Activated effector memory CD4-positive, alpha-beta T cell treated with Interleukin-2 at 50 U/mL for 16 hours (primary cell): ENCODE measurements around the gene PLSCR5.

ENCODE experiments used
- DNase-seq: peaks from one replicate; pipeline ENCODE4 v3.0.0-alpha.2; 2020

Gene PLSCR5

DNA sequence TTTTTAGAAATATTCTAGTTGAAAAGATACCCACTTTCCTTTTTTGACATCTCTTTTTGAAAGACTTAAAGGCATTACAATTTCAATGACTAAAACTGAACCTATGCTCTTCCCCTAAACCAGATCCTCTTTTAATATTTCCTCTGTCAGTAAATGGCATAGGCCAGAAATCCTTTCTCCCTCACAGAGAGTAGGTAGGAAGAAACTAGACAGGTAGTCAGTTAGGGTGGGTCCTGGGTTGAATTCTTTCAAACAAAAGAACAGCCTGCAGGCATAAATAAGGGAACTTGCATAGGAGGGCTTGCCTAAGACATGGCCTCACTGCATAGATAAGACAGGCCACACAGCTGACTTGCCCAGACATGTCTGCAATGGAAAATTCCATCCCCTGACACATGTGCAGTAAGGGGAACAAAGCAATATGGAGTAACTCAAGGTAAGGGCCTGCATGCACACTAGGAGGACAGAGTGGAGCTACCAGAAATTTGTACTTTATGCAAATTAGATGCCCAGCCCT, 23.1 kb downstream of the PLSCR5 start:
- no peak for DNase-seq

GRCh38 chr3:146581080-146581601, 24.0 kb downstream of the PLSCR5 start:
- no peak for DNase-seq

DNA sequence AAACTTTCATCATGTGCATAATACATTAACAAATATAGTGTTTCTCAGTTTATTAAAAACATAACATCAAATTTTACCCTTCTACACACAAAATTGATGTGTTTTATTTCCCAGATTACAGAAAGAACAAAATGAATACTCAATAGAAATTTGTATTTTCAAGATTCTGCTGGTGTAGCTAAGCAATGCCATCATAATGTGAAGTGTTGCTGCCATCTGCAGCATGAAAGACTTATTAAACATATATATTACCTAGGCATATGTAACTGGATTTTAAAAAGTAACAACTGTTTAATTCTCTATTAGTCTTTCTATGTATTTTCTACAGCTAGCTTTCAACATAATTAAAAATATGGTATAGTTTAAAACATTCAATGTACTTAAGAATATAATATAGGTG, 27.5 kb downstream of the PLSCR5 start:
- no peak for DNase-seq

- DNase-seq, result no peak
Observed at GRCh38 chr3:146575636-146576035, 29.5 kb downstream of the PLSCR5 start.

GRCh38 chr3:146574173-146574572, 31.0 kb downstream of the PLSCR5 start:
- no peak for DNase-seq

- no peak for DNase-seq
Observed at GRCh38 chr3:146569314-146569713, 35.8 kb downstream of the PLSCR5 start.

- no peak for DNase-seq
Observed at GRCh38 chr3:146566138-146566537, 39.0 kb downstream of the PLSCR5 start.

DNA sequence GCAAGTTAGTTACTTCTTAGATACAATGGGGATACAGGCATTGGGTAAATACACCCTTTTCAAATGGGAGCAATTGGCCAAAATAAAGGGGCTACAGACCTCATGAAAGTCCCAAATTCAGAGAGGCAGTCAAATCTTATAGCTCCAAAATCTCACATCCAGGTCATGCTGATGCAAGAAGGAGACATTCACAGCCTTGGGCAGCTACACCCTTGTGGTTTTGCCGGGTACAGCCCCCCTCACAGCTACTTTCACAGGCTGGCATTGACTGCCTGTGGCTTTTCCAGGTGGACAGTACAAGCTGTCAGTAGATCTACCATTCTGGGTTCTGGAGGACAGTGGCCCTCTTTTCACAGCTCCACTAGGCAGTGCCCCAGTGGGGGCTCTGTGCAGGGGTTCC, 43.3 kb downstream of the PLSCR5 start:
- DNase-seq, result no peak

DNA sequence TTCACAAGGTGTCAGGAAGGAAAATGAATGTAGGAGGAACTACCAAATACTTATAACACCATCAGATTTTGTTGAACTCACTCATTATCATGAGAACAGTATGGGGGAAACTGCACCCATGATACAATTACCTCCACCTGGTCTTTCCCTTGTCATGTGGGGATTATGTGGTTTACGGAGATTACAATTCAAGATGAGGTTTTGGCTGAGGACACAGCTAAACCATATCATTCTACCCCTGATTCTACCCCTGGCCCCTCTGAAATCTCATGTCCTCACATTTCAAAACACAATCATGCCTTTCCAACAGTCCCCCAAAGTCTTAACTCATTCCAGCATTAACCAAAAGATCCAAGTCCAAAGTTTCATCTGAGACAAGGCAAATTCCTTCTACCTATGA, 43.7 kb downstream of the PLSCR5 start:
- no peak for DNase-seq

- DNase-seq, result no peak
Observed at GRCh38 chr3:146560678-146561077, 44.5 kb downstream of the PLSCR5 start.

GRCh38 chr3:146559388-146559787, 45.8 kb downstream of the PLSCR5 start:
- DNase-seq, result no peak

DNA sequence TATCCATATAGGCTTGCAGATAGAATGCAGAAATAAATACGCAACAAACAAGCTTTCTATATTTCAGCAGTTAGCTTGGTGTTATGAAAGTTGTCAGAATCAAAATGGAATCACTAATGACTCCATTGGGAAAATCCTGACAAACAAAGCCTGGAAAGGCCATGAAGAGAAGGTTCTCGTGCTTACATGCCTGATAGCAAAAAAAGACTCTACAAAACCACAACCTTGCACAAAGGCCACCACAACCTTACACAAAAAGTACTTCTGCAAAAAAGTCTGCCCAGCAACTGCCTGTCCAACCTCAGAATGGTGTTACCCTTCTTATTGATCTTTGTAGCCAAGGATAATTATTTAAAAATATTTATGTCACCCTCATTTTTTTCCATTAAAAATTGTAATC, 46.4 kb downstream of the PLSCR5 start:
- no peak for DNase-seq

DNA sequence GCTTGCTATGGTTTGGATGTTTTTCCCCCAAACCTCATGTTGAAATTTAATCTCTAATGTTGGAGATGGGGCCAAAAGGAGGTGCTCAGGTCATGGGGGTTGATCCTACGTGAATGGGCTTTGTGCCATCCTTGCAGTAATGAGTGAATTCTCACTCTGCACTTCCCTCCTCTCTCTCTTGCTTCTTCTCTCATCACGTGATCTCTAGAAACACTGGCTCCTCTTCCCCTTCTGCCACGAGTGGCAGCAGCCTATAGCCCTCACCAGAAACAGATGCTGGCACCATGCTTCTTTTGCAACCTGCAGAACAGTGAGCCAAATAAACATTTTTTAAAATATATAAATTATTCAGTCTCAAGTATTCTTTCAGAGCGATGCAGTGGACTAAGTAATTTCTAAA, 47.4 kb downstream of the PLSCR5 start:
- no peak for DNase-seq

DNA sequence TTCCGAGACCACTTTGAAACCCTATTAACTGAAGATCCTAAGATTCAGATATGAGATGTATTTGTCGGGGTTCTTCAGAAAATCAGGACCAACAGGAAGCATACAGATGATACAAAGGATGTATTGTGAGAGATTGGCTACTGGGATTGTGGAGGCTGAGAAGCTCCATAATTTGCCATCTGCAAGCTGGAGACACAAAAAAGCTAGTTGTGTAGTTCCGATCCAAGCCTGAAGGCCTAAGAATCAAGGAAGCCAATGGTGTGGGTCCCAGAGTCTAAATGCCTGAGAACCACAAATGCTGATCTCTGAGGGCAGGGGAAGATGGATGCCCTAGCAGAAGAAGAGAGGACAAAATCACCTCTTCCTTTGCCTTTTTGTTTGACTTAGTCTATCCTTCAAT, 49.8 kb downstream of the PLSCR5 start:
- no peak for DNase-seq

GRCh38 chr3:146554151-146554760, 50.9 kb downstream of the PLSCR5 start:
- DNase-seq, result no peak

DNA sequence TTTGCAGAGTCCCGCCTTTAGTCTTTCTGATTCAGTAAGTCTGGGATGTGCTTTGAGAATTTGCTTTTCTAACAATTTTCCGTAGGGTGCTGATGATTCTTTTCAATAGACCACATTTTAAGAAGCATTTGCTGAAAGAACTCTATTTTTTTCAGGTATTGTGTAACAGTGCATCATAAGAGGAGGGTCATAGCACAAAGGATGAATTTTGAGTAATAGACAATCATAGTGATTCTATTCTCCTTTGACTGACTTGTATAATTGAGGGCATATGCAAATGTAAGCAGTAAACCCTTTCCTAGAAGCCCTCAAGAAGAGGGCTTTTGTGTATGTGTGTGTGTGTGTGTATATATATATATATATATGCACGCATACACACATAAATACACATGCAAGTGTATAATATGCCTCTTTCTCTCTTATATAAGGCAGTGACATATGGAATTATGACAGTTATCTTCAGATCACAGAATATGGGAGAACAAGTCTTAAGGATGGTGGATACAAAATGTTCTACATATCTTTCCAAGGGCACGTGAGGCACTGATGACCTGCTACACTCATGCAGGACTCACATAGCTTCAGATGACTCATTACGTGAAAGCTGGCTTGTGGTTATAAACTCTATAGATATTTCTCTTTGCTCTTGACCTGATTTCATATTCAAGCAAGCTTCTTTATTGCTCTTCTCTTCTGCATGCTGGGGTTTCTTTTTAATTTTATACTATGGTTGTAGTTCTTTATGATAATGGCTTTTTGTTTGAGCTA, 54.2 kb downstream of the PLSCR5 start:
- no peak for DNase-seq

GRCh38 chr3:146550070-146550615, 55.0 kb downstream of the PLSCR5 start:
- no peak for DNase-seq

DNA sequence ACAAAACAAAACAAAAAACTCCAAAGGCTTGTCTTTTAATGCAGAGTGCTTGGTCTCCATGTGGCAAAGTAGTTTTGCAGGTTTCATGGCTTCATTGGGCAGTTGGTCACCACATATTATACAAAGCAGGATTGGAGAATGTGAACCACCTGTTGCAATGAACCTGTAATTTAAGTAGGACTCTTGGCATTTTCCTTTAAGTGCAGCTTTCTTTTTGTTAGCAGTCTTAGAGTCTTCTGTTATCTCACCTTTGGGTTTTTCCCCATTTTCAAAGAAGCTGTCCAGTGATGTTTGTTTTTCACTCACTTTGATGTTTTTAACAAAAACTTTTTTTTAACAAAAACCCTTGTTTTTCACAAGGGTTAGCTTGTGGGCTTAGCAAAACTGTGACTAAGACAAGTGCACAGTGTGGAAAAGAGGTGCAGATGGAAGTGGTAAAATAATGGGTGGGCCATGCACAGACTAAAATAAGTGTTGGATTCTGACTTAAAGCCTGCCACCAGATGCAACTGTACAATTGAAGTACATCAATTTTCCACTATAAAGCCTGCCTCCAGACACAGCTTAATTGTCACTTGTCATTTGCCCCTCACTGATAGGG, 57.8 kb downstream of the PLSCR5 start:
- no peak for DNase-seq

GRCh38 chr3:146546366-146546965, 58.7 kb downstream of the PLSCR5 start:
- no peak for DNase-seq

DNA sequence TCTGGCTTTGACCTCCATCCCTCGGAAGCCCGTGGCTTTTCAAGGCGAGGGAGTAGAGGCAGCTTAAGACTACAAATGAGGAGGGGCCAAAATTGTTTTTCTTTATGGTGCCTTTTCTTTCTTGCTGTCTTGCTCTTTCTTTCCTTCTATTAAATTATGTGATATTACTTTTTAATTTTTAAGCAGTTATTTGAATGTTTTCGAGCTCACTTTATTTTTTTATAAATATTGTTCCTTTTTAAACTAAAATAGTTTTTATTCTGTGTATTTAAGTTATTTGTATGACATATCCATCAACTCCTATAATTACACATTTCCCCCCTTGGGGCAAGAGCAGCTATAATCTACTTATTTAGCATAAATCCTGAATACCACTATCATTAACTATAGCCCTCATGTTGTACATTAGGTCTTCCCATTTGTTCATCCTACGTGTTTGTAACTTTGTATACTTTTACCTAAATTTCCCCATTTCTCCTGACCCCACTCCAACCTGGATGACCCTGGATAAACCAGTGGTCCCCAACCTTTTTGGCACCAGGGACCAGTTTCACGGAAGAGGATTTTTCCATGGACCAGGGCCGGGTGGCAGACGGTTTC, 60.1 kb downstream of the PLSCR5 start:
- DNase-seq, result no peak

- DNase-seq, result peak; percentile 53
Observed at GRCh38 chr3:146544002-146544928, 60.9 kb downstream of the PLSCR5 start, which contains the start of gene PLSCR1. Gene PLSCR1 (minus strand): TSS chr3:146544607. CDS start chr3:146536552, 8,055 bp downstream.
